Subcutaneous adipose tissue (tissue), 4 donors: ENCODE data around the gene TSSC4. TPM values are rescaled to one million over a fixed set of nuclear protein-coding genes. Genes with fewer than 3 reads are reported as not detected.

ENCODE experiments used
- total RNA-seq, 4 donors: library from RNA; depleted of rRNA; stranded (reverse); fragments of >200 nt; gene quantifications; one replicate each; pipeline ENCODE4 v1.1.0, GENCODE V29; 2016
- TF ChIP-seq, protein P1 (sequence below): fragments of 450-650 bp; IDR thresholded peaks from one replicate; pipeline ENCODE4 v1.5.1; 2016; ENCODE audit warnings: low read depth, mild to moderate bottlenecking, control low read depth, antibody characterized with exemption, moderate library complexity

TSSC4 gene
- total RNA-seq, 4 donors from 2014 or later = 19.5 to 36.0 (median 27.8) TPM

DNA sequence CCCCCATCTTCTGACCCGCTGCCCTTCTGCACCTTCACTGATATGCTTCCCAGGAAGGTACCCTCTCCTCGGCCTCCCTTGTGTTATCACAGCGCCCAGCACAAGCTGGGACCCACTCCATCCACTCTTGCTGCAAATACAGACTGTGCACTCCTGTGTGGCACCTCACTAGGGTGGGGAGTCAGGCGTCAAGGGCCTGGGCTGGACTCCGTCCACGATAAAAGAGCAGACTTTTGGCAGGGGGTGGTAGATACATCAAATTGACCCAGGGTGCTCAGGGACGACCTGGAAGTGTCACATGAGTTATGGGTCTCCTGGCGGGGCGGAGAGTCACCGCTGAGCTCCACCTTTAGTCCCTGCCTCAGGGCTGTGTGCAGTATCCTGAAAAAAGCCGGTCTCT is 42.9 kb downstream of the TSSC4 start:
- TF ChIP-seq, protein P1, sequence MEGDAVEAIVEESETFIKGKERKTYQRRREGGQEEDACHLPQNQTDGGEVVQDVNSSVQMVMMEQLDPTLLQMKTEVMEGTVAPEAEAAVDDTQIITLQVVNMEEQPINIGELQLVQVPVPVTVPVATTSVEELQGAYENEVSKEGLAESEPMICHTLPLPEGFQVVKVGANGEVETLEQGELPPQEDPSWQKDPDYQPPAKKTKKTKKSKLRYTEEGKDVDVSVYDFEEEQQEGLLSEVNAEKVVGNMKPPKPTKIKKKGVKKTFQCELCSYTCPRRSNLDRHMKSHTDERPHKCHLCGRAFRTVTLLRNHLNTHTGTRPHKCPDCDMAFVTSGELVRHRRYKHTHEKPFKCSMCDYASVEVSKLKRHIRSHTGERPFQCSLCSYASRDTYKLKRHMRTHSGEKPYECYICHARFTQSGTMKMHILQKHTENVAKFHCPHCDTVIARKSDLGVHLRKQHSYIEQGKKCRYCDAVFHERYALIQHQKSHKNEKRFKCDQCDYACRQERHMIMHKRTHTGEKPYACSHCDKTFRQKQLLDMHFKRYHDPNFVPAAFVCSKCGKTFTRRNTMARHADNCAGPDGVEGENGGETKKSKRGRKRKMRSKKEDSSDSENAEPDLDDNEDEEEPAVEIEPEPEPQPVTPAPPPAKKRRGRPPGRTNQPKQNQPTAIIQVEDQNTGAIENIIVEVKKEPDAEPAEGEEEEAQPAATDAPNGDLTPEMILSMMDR = no peak

GRCh38 chr11:2443881-2444820 is 43.6 kb downstream of the TSSC4 start, which contains the start of gene TRPM5:
Gene TRPM5, minus strand, starts transcription at chr11:2444514. Its CDS starts 21,478 bp downstream, at chr11:2423036.
- TF ChIP-seq, protein P1 = no peak

GRCh38 chr11:2444821-2445745 is 44.5 kb downstream of the TSSC4 start, which contains the start of gene KCNQ1:
Gene KCNQ1, plus strand, starts transcription at chr11:2445008. Its CDS starts 91 bp downstream, at chr11:2445099.
- TF ChIP-seq, protein P1 = no peak

GRCh38 chr11:2445746-2446551 is 45.4 kb downstream of the TSSC4 start:
- TF ChIP-seq, protein P1 = no peak

- TF ChIP-seq, protein P1 = no peak
Observed at GRCh38 chr11:2446590-2447252, 46.2 kb downstream of the TSSC4 start.

DNA sequence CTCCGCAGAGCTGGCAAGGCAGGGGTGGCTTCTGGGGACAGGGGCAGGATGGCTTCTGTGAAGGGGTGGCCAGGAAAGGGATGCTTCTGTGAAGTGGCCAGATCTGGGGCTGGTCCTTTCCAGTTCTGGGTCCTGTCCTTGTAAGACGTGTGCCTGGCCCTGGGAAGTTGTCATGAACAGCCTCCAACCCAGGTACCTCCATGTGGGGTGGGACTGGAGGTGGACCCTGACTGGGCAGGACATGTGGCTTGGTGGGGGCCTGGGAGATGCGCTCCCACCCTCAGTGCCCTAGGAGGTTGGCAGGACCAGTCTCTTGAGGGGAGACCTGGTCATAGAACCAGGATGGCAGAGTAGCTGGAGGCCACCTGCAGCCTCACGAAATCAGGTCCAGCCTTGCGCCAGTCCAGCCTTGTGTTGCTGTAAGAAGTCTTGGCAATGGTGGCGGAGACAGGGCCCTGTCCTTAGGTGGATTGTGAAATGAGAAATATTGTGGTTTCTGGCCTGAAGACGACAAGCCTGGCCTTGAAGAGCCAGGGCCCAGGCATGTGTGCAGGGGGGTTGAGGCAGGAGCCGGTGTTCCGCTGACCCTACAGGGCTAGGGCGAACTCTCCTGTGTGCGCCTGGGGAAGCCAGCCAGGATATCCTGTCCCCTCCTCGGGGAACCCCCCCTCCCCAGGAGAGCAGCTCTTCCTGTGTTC is 46.9 kb downstream of the TSSC4 start:
- TF ChIP-seq, protein P1 = no peak
